ENCODE measurements around the gene SPDYE6. TPM values are rescaled to one million over a fixed set of nuclear protein-coding genes. Genes with fewer than 3 reads are reported as not detected.

SPDYE6 gene
- total RNA-seq, 2 donors from 2014 or later = not detected

Other genes with a start within 250 kb of the SPDYE6 start
- 10 to 100 TPM in 1 of 2 donors, 1 to 10 TPM in 1; 1.7 to 14.2 TPM for gene SH2B2, start 69.6 kb downstream of the SPDYE6 start, total RNA-seq
- 10 to 100 TPM; 41.7 to 76.6 TPM for gene PRKRIP1, start 39.9 kb upstream of the SPDYE6 start, total RNA-seq
- 10 to 100 TPM; 30.4 to 54.9 TPM for gene ORAI2, start 77.1 kb upstream of the SPDYE6 start, total RNA-seq
- 1 to 10 TPM; 9.0 to 9.2 TPM for gene ALKBH4, start 108.4 kb upstream of the SPDYE6 start, total RNA-seq
- 10 to 100 TPM; 14.8 to 20.6 TPM for gene LRWD1, start 108.5 kb upstream of the SPDYE6 start, total RNA-seq
- gene POLR2J, start 122.5 kb upstream of the SPDYE6 start, total RNA-seq = 10 to 100 TPM; 63.5 to 74.2 TPM
- 10 to 100 TPM; 14.1 to 23.3 TPM for gene RASA4B, start 161.3 kb upstream of the SPDYE6 start, total RNA-seq
- 10 to 100 TPM; 21.4 to 45.7 TPM for gene UPK3BL2, start 187.3 kb upstream of the SPDYE6 start, total RNA-seq
- gene SPDYE2, start 194.8 kb upstream of the SPDYE6 start, total RNA-seq = not detected
- 100 to 1,000 TPM in 1 of 2 donors, 10 to 100 TPM in 1; 76.6 to 101 TPM for gene POLR2J3, start 216.1 kb upstream of the SPDYE6 start, total RNA-seq

Data from activated T-helper 17 cell treated with anti-CD3 and anti-CD28 coated beads, Interleukin-2, amount 50 U/mL, for 72 hours (primary cell).